Measurements from ENCODE around the gene ZNF724. TPM values are rescaled to one million over a fixed set of nuclear protein-coding genes. Genes with fewer than 3 reads are reported as not detected.
"Not testable (repeated sequence)": the region's sequence is repeated elsewhere in the genome, so short reads cannot be mapped to it uniquely, and the experiment has no call there.

Gene ZNF724
- total RNA-seq, 1 donor from 2014 or later, result 12.1 TPM

- Mint-ChIP-seq H3K4me1 (ENCODE audit: low read depth) (no peaks in the 10 kb centered on the region), H3K27ac (no peak overlapping the region), H3K27me3 (ENCODE audit: insufficient read depth) (no peaks in the 10 kb centered on the region), H3K4me3 (no peak overlapping the region), H3K36me3 (ENCODE audit: low read depth) (peaks cover 65% of the 10 kb centered on the region), H3K9me3 (peaks cover 40% of the 10 kb centered on the region)
- intact Hi-C loops (cut with micrococcal nuclease), result no loop called here
- DNase-seq (ENCODE audit: low spot score), result no peak
Observed at GRCh38 chr19:23263870-23264590, 13.8 kb upstream of the ZNF724 start.

DNA sequence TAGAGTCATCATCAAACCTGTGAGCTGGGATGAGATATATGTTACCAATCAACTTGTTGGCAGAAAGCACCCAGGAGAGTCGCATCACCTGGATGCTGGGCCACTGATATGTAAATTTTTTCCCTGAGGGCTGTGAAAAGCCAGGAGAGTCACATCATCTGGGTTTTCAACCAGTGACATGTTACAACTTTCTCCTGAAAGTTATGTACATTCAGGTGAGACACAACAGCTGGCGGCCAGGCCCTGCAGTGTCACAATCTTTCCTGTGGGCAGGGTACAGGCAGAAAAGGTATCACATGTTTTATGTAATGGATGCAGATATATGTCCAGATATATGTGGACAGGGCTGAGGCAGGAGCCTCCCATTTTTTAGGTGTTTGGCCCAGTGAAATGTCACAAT lies 13.2 kb upstream of the ZNF724 start:
- no peak for DNase-seq (ENCODE audit: low spot score)
- Mint-ChIP-seq H3K36me3 (ENCODE audit: low read depth) (peaks cover 65% of the 10 kb centered on the region), H3K4me3 (no peak overlapping the region), H3K27me3 (ENCODE audit: insufficient read depth) (no peaks in the 10 kb centered on the region), H3K4me1 (ENCODE audit: low read depth) (no peaks in the 10 kb centered on the region), H3K27ac (no peak overlapping the region), H3K9me3 (peaks cover 44% of the 10 kb centered on the region)
- intact Hi-C loops (cut with micrococcal nuclease), result no loop called here

DNA sequence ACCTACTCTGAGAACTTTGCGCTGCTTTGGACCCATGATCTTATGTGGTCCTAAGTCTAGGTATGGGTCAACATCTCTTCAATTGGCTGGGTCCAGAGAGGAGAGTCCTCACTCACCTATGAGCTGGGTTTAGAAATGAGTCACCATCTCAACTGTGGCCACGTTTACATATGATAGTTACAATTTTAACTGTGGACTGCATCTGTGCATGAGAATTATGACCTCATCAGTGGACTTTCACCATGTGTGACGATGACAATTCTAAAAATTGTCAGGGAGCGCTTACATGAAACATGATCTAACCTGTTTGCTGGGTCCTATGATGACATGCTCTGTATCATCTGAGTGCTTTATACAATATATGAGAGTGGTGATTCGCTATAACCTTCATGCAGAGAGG lies 12.7 kb upstream of the ZNF724 start:
- peaks cover 63% of the 10 kb centered on the region for H3K36me3 Mint-ChIP-seq (ENCODE audit: low read depth)
- intact Hi-C loops (cut with micrococcal nuclease), result no loop called here
- no peak overlapping the region for H3K27ac Mint-ChIP-seq
- H3K4me3 Mint-ChIP-seq, result no peak overlapping the region
- DNase-seq (ENCODE audit: low spot score), result no peak
- H3K4me1 Mint-ChIP-seq (ENCODE audit: low read depth), result no peaks in the 10 kb centered on the region
- H3K9me3 Mint-ChIP-seq, result peaks cover 44% of the 10 kb centered on the region
- no peaks in the 10 kb centered on the region for H3K27me3 Mint-ChIP-seq (ENCODE audit: insufficient read depth)

DNA sequence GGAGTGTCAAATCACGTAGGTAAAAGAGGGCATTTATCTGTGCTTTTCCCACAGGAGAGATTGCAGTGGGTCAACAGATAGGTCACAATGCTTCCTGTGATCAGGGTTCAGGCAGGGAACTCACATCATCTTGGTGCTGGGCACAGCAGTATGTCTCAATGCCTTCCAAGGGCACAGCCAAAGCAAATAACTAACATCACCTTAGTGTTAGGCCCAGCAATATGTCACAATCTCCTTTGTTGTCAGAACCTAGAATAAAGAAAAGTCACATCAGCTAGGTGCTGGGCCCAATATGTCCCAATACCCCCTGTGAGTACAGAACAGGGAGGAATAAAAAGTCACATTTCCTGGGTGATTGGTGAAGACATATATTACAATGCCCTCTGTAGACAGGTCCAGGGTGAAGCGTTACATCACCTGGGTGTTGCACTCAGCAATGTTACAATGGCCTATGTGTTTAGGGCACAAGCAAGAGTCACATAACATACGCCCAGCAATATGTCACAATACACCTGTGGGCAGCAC lies 11.4 kb upstream of the ZNF724 start:
- H3K27ac Mint-ChIP-seq, result no peak overlapping the region
- H3K4me1 Mint-ChIP-seq (ENCODE audit: low read depth), result no peaks in the 10 kb centered on the region
- H3K36me3 Mint-ChIP-seq (ENCODE audit: low read depth), result peaks cover 57% of the 10 kb centered on the region
- no peaks in the 10 kb centered on the region for H3K27me3 Mint-ChIP-seq (ENCODE audit: insufficient read depth)
- intact Hi-C loops (cut with micrococcal nuclease), result no loop called here
- no peak for DNase-seq (ENCODE audit: low spot score)
- no peak overlapping the region for H3K4me3 Mint-ChIP-seq
- peaks cover 40% of the 10 kb centered on the region for H3K9me3 Mint-ChIP-seq

DNA sequence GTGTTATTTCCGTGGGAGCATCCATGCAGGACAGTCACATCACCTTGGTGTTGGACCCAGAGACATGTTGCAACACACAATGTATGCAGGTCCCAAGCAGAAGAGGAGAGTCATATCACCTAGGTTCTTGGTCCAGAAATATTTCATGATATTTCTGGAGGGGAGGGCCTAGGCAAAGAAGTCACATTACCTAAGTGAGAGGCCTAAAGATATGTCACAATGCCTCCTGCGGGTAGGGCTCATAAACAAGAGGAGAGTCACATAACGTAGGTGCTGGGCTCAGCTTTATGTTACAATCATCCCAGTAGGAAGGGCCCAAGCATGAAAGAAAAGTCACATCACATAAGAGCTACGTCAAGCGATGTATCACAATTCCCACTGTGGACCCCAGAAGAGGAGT lies 10.8 kb upstream of the ZNF724 start:
- H3K36me3 Mint-ChIP-seq (ENCODE audit: low read depth), result peaks cover 55% of the 10 kb centered on the region
- H3K4me1 Mint-ChIP-seq (ENCODE audit: low read depth), result no peaks in the 10 kb centered on the region
- peaks cover 40% of the 10 kb centered on the region for H3K9me3 Mint-ChIP-seq
- H3K27ac Mint-ChIP-seq, result no peak overlapping the region
- no peak overlapping the region for H3K4me3 Mint-ChIP-seq
- no peaks in the 10 kb centered on the region for H3K27me3 Mint-ChIP-seq (ENCODE audit: insufficient read depth)
- intact Hi-C loops (cut with micrococcal nuclease), result no loop called here
- DNase-seq (ENCODE audit: low spot score), result no peak

- no peak for DNase-seq (ENCODE audit: low spot score)
- Mint-ChIP-seq H3K27me3 (ENCODE audit: insufficient read depth) (no peaks in the 10 kb centered on the region), H3K27ac (no peak overlapping the region), H3K4me3 (no peak overlapping the region), H3K4me1 (ENCODE audit: low read depth) (no peaks in the 10 kb centered on the region), H3K9me3 (peaks cover 40% of the 10 kb centered on the region), H3K36me3 (ENCODE audit: low read depth) (peaks cover 55% of the 10 kb centered on the region)
- intact Hi-C loops (cut with micrococcal nuclease), result no loop called here
Observed at GRCh38 chr19:23259961-23260360, 9.8 kb upstream of the ZNF724 start.

DNA sequence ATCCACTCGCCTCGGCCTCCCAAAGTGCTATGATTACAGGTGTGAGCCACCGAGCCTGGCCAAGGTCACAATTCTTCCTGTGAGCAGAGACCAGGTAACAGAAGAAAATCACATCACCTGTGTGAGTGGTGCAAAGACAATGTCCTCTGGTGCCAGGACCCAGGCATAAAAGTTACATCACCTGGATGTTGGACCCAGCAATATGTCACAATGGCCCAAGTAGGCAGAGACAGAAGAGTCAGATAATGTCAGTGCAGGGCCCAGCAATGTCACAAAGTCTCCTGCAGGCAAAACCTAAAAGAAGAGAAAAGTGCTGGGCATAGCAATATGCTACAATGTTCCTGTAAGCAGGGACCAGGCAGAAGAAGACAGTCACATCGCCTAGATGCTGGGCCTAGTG lies 5.5 kb upstream of the ZNF724 start:
- intact Hi-C loops (cut with micrococcal nuclease), result no loop called here
- Mint-ChIP-seq H3K9me3 (peaks cover 15% of the 10 kb centered on the region), H3K4me1 (ENCODE audit: low read depth) (no peaks in the 10 kb centered on the region), H3K36me3 (ENCODE audit: low read depth) (peaks cover 29% of the 10 kb centered on the region), H3K4me3 (no peak overlapping the region), H3K27me3 (ENCODE audit: insufficient read depth) (no peaks in the 10 kb centered on the region), H3K27ac (no peak overlapping the region)
- no peak for DNase-seq (ENCODE audit: low spot score)

DNA sequence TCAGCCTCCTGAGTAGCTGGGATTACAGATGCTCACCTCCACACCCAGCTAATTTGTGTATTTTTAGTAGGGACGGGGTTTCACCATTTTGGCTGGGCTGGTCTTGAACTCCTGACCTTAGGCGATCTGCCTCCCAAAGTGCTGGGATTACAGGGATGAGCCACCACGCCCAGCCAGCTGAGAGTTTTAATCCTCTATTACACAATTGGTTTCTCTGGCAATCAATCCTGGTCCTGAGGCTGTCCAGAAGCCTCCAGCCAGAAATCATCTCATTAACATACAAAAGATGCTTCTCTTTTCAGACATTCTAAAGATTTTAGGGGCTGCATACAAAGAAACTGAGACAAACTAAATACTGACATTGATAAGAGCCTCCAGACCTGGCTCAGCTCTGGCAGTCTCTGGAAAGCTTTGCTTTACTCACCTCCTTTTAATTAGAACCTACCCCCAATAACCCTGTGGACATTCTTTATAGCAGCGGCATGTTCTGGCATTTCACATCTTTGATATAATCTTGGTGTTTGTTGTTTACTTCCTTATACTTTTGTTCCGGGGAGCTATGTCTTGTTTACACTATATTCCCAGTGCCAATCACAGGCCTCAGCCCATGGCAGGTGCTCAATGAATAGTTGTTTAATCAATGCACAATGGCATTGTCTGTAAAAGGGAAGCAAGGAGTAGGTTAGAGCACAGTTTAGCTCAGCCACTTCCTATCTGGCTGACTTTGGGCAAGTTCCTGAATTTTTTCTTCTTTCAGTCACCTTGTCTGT lies 4.1 kb upstream of the ZNF724 start:
- intact Hi-C loops (cut with micrococcal nuclease), result no loop called here
- no peak overlapping the region for H3K4me3 Mint-ChIP-seq
- H3K4me1 Mint-ChIP-seq (ENCODE audit: low read depth), result peaks cover 7% of the 10 kb centered on the region
- H3K27ac Mint-ChIP-seq, result no peak overlapping the region
- H3K36me3 Mint-ChIP-seq (ENCODE audit: low read depth), result peaks cover 19% of the 10 kb centered on the region
- peaks cover 4% of the 10 kb centered on the region for H3K9me3 Mint-ChIP-seq
- no peaks in the 10 kb centered on the region for H3K27me3 Mint-ChIP-seq (ENCODE audit: insufficient read depth)
- DNase-seq (ENCODE audit: low spot score), result no peak

- H3K4me3 Mint-ChIP-seq; intact Hi-C loops (cut with micrococcal nuclease); H3K9me3 Mint-ChIP-seq; H3K27ac Mint-ChIP-seq; H3K4me1 Mint-ChIP-seq (ENCODE audit: low read depth); DNase-seq (ENCODE audit: low spot score); H3K27me3 Mint-ChIP-seq (ENCODE audit: insufficient read depth): not testable (repeated sequence)
- peaks cover 13% of the 10 kb centered on the region for H3K36me3 Mint-ChIP-seq (ENCODE audit: low read depth)
Observed at GRCh38 chr19:23253256-23253655, 3.1 kb upstream of the ZNF724 start.

DNA sequence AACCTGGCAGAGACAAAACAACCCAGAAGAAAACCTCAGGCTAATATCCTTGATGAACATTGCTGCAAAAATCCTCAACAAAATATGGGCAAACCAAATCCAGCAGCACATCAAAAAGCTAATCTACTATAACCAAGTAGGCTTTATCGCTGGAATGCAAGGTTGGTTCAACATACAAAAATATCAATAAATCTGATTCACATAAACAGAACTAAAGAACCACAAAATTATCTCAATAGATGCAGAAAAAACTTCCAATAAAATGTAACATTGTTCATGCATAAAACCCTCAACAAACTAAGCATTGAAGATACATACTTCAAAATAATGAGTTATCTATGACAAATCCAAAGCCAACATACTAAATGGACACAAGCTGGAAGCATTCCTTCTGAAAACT lies 8.8 kb downstream of the ZNF724 start:
- no peak overlapping the region for H3K27ac Mint-ChIP-seq
- peaks cover 60% of the 10 kb centered on the region for H3K36me3 Mint-ChIP-seq (ENCODE audit: low read depth)
- H3K27me3 Mint-ChIP-seq (ENCODE audit: insufficient read depth), result no peaks in the 10 kb centered on the region
- no peaks in the 10 kb centered on the region for H3K4me1 Mint-ChIP-seq (ENCODE audit: low read depth)
- H3K9me3 Mint-ChIP-seq, result peaks cover 58% of the 10 kb centered on the region
- no peak for DNase-seq (ENCODE audit: low spot score)
- intact Hi-C loops (cut with micrococcal nuclease), result no loop called here
- H3K4me3 Mint-ChIP-seq, result no peak overlapping the region

DNA sequence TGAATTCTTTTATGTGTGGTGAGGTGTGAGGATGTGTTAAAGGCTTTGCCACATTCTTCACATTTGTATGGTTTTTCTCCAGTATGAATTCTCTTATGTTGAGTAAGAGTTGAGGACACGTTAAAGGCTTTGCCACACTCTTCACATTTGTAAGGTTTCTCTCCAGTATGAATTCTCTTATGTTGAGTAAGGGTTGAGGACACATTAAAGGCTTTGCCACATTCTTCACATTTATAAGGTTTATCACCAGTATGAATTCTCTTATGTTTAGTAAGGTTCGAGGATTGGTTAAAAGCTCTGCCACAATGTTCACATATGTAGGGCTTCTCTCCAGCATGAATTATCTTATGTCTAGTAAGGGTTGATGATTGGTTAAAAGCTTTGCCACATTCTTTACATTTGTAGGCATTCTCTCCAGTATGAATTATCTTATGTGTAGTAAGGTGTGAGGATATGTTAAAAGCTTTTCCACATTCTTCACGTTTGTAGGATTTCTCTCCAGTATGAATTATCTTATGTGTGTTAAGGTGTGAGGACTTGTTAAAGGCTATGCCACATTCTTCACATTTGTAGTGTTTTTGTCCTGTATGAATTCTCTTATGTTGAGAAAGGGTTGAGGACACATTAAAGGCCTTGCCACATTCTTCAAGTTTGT lies 27.1 kb downstream of the ZNF724 start:
- intact Hi-C loops (cut with micrococcal nuclease), result no loop called here
- H3K27ac Mint-ChIP-seq, result no peak overlapping the region
- DNase-seq (ENCODE audit: low spot score), result no peak
- no peaks in the 10 kb centered on the region for H3K27me3 Mint-ChIP-seq (ENCODE audit: insufficient read depth)
- H3K36me3 Mint-ChIP-seq (ENCODE audit: low read depth), result peaks cover 49% of the 10 kb centered on the region
- no peaks in the 10 kb centered on the region for H3K4me1 Mint-ChIP-seq (ENCODE audit: low read depth)
- H3K4me3 Mint-ChIP-seq, result no peak overlapping the region
- peaks cover 52% of the 10 kb centered on the region for H3K9me3 Mint-ChIP-seq

DNA sequence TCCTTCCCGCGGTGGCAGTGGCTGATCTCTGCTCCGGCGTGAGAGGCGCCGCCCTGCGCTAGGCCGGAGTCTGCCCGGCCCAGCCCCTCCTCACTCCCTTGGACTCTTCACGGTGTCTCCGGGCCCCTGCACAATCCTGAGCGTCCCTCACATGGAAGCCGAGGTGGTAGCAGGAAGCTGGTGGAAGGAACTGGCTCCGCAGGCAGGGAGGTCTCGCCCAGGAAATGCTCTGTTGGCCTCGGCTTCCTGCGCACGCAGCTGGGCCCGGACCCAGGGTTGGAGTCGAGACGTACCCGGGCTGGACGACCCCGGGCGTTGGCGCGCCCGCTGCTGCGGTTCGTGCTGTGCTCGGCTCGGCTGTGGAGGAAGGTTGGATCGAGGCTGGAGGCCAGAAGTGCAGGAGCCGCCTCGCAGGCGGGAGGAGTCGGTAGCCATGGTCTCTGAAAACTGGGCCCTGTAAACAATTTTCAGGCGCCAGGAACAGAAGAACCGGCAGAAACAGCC lies 46.3 kb downstream of the ZNF724 start:
- no peak overlapping the region for H3K4me3 Mint-ChIP-seq
- H3K4me1 Mint-ChIP-seq (ENCODE audit: low read depth), result no peaks in the 10 kb centered on the region
- no peaks in the 10 kb centered on the region for H3K27me3 Mint-ChIP-seq (ENCODE audit: insufficient read depth)
- H3K36me3 Mint-ChIP-seq (ENCODE audit: low read depth), result no peaks in the 10 kb centered on the region
- no peak overlapping the region for H3K27ac Mint-ChIP-seq
- intact Hi-C loops (cut with micrococcal nuclease), result no loop called here
- H3K9me3 Mint-ChIP-seq, result peaks cover 25% of the 10 kb centered on the region
- no peak for DNase-seq (ENCODE audit: low spot score)

- intact Hi-C loops (cut with micrococcal nuclease), result no loop called here
- Mint-ChIP-seq H3K9me3 (peaks cover 37% of the 10 kb centered on the region), H3K27ac (no peak overlapping the region), H3K36me3 (ENCODE audit: low read depth) (no peaks in the 10 kb centered on the region), H3K27me3 (ENCODE audit: insufficient read depth) (no peaks in the 10 kb centered on the region), H3K4me3 (no peak overlapping the region), H3K4me1 (ENCODE audit: low read depth) (no peaks in the 10 kb centered on the region)
- no peak for DNase-seq (ENCODE audit: low spot score)
Observed at GRCh38 chr19:23190341-23190740, 59.9 kb downstream of the ZNF724 start.

Measured in activated T-helper 1 cell treated with anti-CD3 and anti-CD28 coated beads, Interleukin-12 subunit alpha, Interleukin-12 subunit beta, Interleukin-2, Interleukin-4 antibody, amounts not matched to agents 30 ng/mL and 10 ng/mL and 1 ng/mL, durations not matched to agents 14 hours and 24 hours and 36 hours (primary cell).